Natural killer cell (primary cell): ENCODE data around the gene COLQ. TPM values are rescaled to one million over a fixed set of nuclear protein-coding genes. Genes with fewer than 3 reads are reported as not detected.

Experiments
- ATAC-seq, 3 donors: fragments of 150-1000 bp in 2 of 3; fragments of 200-7000 bp in 1 of 3; cut with Tn5 transposase; 1 replicate in 1 of 3; 2 replicates in 2 of 3; pipeline ENCODE4 v1.10.0; 2021; ENCODE audit warnings: mild to moderate bottlenecking in 2 of 3, moderate library complexity in 2 of 3
- DNase-seq, 2 donors: peaks; one replicate each; pipeline versions ENCODE4 v3.0.0 to v3.0.0-alpha.2; 2013 to 2021; ENCODE audit warnings: mixed read lengths in 1 of 2
- H3K27ac ChIP-seq: one replicate; pipeline ENCODE4 v1.5.1; 2013; ENCODE audit warnings: mild to moderate bottlenecking, low read length
- H3K27me3 ChIP-seq: one replicate; pipeline ENCODE4 v1.6.1; 2013; ENCODE audit warnings: low read length; ENCODE audit not compliant: control insufficient read depth, insufficient read depth
- H3K36me3 ChIP-seq: one replicate; pipeline ENCODE4 v1.6.1; 2013; ENCODE audit warnings: low read length; ENCODE audit not compliant: control insufficient read depth, insufficient read depth
- H3K4me1 ChIP-seq: one replicate; pipeline ENCODE4 v1.6.1; 2013; ENCODE audit warnings: low read length; ENCODE audit not compliant: control insufficient read depth, insufficient read depth
- H3K4me3 ChIP-seq: one replicate; pipeline ENCODE4 v1.5.1; 2013; ENCODE audit warnings: low read length
- H3K9me3 ChIP-seq: one replicate; pipeline ENCODE4 v1.6.1; 2013; ENCODE audit warnings: low read length; ENCODE audit not compliant: control insufficient read depth, insufficient read depth
- H3K27ac Mint-ChIP-seq, 2 donors: one replicate each; pipeline ENCODE4 v1.8.0; 2022; ENCODE audit warnings: mild to moderate bottlenecking in 2 of 2, mixed read lengths in 2 of 2, moderate library complexity in 1 of 2
- H3K27me3 Mint-ChIP-seq, 2 donors: one replicate each; pipeline ENCODE4 v1.8.0; 2022; ENCODE audit warnings: low read depth in 2 of 2, mixed read lengths in 2 of 2
- H3K36me3 Mint-ChIP-seq: one replicate; pipeline ENCODE4 v1.8.0; 2022; ENCODE audit warnings: mixed read lengths
- H3K4me1 Mint-ChIP-seq, 2 donors: one replicate each; pipeline ENCODE4 v1.8.0; 2022; ENCODE audit warnings: mixed read lengths in 2 of 2
- H3K4me3 Mint-ChIP-seq: one replicate; pipeline ENCODE4 v1.8.0; 2022; ENCODE audit warnings: mild to moderate bottlenecking, moderate library complexity, mixed read lengths
- H3K9me3 Mint-ChIP-seq, 2 donors: one replicate each; pipeline ENCODE4 v1.8.0; 2022; ENCODE audit warnings: mixed read lengths in 2 of 2
- WGBS: methylation state at CpG from one replicate; pipeline ENCODE4 v1.1.7; 2013; ENCODE audit warnings: missing lambda C conversion rate; ENCODE audit not compliant: insufficient coverage; 5-methylcytosine and 5-hydroxymethylcytosine counted together
- intact Hi-C: fragments of 100-400 bp; cut with micrococcal nuclease; formaldehyde crosslinking; loops from one replicate; pipeline ENCODE4 v1.14.2; 2022
- total RNA-seq, 4 donors: library from RNA; stranded (reverse); fragments of 120-200 nt in 1 of 4; gene quantifications; one replicate each; pipeline versions ENCODE4 v1.2.3 to v1.2.4, GENCODE V29; 2013 to 2022
- TF ChIP-seq, protein P1 (sequence below): fragments of 200-600 bp; IDR thresholded peaks from one replicate; pipeline ENCODE4 v1.8.0; 2022; ENCODE audit warnings: antibody characterized with exemption

COLQ gene
- total RNA-seq, result 10 to 100 TPM; 37.7 to 60.7 (median 55.8) TPM
- 21.6 TPM for total RNA-seq (2013)

- peak within 1 kb of the TSS; percentile 85 to 92 for H3K27ac Mint-ChIP-seq
- no peaks in the 10 kb centered on the region for H3K9me3 Mint-ChIP-seq
- intact Hi-C loops, result loop anchor here (2.0 to 5.0 kb wide), 2 partner anchors 13 to 54 kb away; no protein-coding TSS in a partner anchor
- peaks cover 52 to 65% of the 10 kb centered on the region in 2 donors for H3K4me1 Mint-ChIP-seq
- no peaks in the 10 kb centered on the region for H3K27me3 ChIP-seq
- DNase-seq, result no peak
- 22% methylated on average over 2 of the region's 6 CpGs for WGBS
- H3K27me3 Mint-ChIP-seq, result no peaks in the 10 kb centered on the region
- H3K36me3 Mint-ChIP-seq, result no peaks in the 10 kb centered on the region
- peaks cover 50% of the 10 kb centered on the region for H3K4me1 ChIP-seq
- no peaks in the 10 kb centered on the region for H3K36me3 ChIP-seq
- H3K27ac ChIP-seq, result peak within 1 kb of the TSS; percentile 69
- peak within 1 kb of the TSS; percentile 34 for H3K4me3 ChIP-seq
- ATAC-seq, result no peak
- no peaks in the 10 kb centered on the region for H3K9me3 ChIP-seq
- H3K4me3 Mint-ChIP-seq, result peak within 1 kb of the TSS; percentile 90
- TF ChIP-seq, protein P1, sequence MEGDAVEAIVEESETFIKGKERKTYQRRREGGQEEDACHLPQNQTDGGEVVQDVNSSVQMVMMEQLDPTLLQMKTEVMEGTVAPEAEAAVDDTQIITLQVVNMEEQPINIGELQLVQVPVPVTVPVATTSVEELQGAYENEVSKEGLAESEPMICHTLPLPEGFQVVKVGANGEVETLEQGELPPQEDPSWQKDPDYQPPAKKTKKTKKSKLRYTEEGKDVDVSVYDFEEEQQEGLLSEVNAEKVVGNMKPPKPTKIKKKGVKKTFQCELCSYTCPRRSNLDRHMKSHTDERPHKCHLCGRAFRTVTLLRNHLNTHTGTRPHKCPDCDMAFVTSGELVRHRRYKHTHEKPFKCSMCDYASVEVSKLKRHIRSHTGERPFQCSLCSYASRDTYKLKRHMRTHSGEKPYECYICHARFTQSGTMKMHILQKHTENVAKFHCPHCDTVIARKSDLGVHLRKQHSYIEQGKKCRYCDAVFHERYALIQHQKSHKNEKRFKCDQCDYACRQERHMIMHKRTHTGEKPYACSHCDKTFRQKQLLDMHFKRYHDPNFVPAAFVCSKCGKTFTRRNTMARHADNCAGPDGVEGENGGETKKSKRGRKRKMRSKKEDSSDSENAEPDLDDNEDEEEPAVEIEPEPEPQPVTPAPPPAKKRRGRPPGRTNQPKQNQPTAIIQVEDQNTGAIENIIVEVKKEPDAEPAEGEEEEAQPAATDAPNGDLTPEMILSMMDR, result no peak
Observed at GRCh38 chr3:15521573-15521965, at the start of gene COLQ. COLQ (minus strand) TSS chr3:15521706; CDS start chr3:15521625, 81 bp downstream.

DNA sequence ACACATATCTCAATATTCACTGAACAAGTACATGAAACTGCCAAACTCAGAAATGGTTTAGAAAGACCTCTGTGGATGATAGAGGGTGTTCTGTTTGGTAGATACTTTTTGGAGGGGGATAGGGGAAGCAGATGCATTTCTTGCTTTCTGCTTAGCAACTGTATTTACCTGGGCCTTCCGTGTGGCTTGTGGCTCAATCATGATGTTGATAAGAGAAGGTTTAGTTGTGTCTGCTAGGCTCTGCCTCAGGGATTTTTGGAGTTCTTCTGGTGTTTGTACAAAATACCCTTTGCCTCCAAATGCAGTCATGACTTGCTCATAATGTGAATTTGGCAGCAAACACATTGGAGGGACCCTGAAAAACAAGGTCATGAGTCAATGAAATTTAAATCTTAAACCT is 41.7 kb upstream of the COLQ start:
- Histone ChIP-seq H3K9me3 (no peaks in the 10 kb centered on the region), H3K4me1 (peaks cover 6% of the 10 kb centered on the region), H3K27me3 (no peaks in the 10 kb centered on the region), H3K27ac (no peak overlapping the region), H3K36me3 (peaks cover 56% of the 10 kb centered on the region), H3K4me3 (no peak overlapping the region)
- Mint-ChIP-seq H3K4me3 (no peak overlapping the region), H3K36me3 (peaks cover 25% of the 10 kb centered on the region), H3K27me3 (no peaks in the 10 kb centered on the region), H3K4me1 (peaks cover 8 to 10% of the 10 kb centered on the region in 2 donors), H3K9me3 (no peaks in the 10 kb centered on the region), H3K27ac (peak overlapping the region; percentile 4 to 44)
- ATAC-seq (no peak), DNase-seq (no peak)
- intact Hi-C loops, result no loop called here
- 100% methylated on average over 1 of the region's 1 CpG for WGBS
- TF ChIP-seq, protein P1, result no peak

DNA sequence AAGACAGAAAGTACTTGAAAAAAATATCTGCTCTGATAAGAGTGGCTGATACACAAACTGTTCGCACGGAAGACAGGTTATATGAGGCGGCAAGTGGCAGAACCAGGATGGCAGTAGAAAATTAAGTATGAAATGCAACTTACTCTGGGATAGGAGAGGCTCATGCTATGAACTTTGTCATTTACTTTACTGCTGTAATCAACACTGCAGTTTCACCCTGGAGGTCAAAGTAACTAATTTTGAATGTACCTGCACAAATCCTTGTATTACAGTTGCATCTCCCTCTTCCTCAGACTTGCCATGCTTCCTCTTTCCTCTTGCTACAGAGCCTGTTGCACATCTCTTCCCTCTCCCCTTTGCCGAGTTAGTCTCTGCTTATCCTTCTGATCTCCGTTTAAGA is 41.1 kb upstream of the COLQ start:
- peaks cover 7% of the 10 kb centered on the region for H3K4me1 ChIP-seq
- no peaks in the 10 kb centered on the region for H3K27me3 ChIP-seq
- H3K36me3 ChIP-seq, result peaks cover 50% of the 10 kb centered on the region
- TF ChIP-seq, protein P1, result no peak
- 98% methylated on average over 5 of the region's 5 CpGs for WGBS
- no peaks in the 10 kb centered on the region for H3K9me3 ChIP-seq
- H3K27me3 Mint-ChIP-seq, result no peaks in the 10 kb centered on the region
- H3K4me1 Mint-ChIP-seq, result peaks cover 5 to 8% of the 10 kb centered on the region in 2 donors
- no peak for ATAC-seq
- no peak overlapping the region for H3K4me3 ChIP-seq
- peaks cover 18% of the 10 kb centered on the region for H3K36me3 Mint-ChIP-seq
- H3K4me3 Mint-ChIP-seq, result no peak overlapping the region
- intact Hi-C loops, result no loop called here
- H3K27ac Mint-ChIP-seq, result peak overlapping the region; percentile 4 to 44
- H3K9me3 Mint-ChIP-seq, result no peaks in the 10 kb centered on the region
- H3K27ac ChIP-seq, result no peak overlapping the region
- DNase-seq, result no peak

GRCh38 chr3:15558581-15558980 is 37.1 kb upstream of the COLQ start:
- peaks cover 15% of the 10 kb centered on the region for H3K36me3 Mint-ChIP-seq
- H3K36me3 ChIP-seq, result peaks cover 21% of the 10 kb centered on the region
- TF ChIP-seq, protein P1, result no peak
- no peak for ATAC-seq
- H3K4me3 Mint-ChIP-seq, result no peak overlapping the region
- DNase-seq, result no peak
- intact Hi-C loops, result loop anchor here (5.0 to 10.0 kb wide), 3 partner anchors 54 to 291 kb away; no protein-coding TSS in a partner anchor
- peaks cover 17 to 18% of the 10 kb centered on the region in 2 donors for H3K4me1 Mint-ChIP-seq
- no peaks in the 10 kb centered on the region for H3K27me3 ChIP-seq
- H3K27me3 Mint-ChIP-seq, result no peaks in the 10 kb centered on the region
- H3K27ac ChIP-seq, result no peak overlapping the region
- peaks cover 14% of the 10 kb centered on the region for H3K4me1 ChIP-seq
- H3K27ac Mint-ChIP-seq, result no peak overlapping the region
- no peak overlapping the region for H3K4me3 ChIP-seq
- no peaks in the 10 kb centered on the region for H3K9me3 Mint-ChIP-seq
- H3K9me3 ChIP-seq, result no peaks in the 10 kb centered on the region
- 95% methylated on average over 9 of the region's 9 CpGs for WGBS
